SU-DHL-6 (cell line): ENCODE measurements around the gene TRMU.

Source experiments
- EZH2phosphoT487 ChIP-seq: fragments of 200-600 bp; sonication (generic), shearing (Covaris generic); conservative IDR thresholded peaks from 2 replicates; pipeline ENCODE4 v1.6.1; 2018; ENCODE audit warnings: mild to moderate bottlenecking, antibody characterized with exemption, low read length, moderate library complexity, mixed read lengths
- TF ChIP-seq, protein P1 (sequence below): fragments of 200-600 bp; sonication (generic); IDR thresholded peaks from one replicate; pipeline ENCODE4 v1.5.1; 2017; ENCODE audit warnings: antibody characterized with exemption, mild to moderate bottlenecking, low read length, moderate library complexity; ENCODE audit not compliant: insufficient read depth, poor library complexity, severe bottlenecking

DNA sequence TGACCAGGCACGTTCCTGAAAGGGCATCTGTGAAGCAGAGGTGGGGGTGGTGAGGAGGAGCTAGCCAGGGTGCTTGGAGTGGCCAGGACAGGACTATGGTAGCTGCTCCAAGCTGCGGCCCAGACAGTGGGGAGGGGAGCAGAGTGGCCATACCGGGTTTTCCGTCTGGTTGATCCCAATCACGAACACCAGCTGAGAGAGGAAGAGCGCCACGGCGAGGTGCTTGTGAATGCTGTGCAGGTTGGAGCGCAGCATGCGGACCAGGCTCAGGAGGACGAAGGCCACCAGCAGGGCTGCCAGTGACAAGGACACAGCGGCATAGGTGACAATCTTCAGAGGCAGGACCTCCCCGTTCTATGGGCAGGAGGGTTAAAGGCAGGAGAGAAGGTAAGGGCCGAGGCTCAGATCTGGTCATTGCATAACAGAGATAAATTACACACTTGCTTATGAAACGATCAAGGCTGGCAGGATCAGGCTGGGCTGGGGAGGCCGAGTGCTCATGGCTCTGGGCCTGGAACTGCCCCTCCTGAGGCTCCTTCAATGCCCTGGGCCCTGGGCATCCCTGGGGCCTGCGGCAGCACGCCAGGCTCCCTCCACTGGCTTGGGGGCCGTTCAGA is 41.5 kb downstream of the TRMU start:
- TF ChIP-seq, protein P1, sequence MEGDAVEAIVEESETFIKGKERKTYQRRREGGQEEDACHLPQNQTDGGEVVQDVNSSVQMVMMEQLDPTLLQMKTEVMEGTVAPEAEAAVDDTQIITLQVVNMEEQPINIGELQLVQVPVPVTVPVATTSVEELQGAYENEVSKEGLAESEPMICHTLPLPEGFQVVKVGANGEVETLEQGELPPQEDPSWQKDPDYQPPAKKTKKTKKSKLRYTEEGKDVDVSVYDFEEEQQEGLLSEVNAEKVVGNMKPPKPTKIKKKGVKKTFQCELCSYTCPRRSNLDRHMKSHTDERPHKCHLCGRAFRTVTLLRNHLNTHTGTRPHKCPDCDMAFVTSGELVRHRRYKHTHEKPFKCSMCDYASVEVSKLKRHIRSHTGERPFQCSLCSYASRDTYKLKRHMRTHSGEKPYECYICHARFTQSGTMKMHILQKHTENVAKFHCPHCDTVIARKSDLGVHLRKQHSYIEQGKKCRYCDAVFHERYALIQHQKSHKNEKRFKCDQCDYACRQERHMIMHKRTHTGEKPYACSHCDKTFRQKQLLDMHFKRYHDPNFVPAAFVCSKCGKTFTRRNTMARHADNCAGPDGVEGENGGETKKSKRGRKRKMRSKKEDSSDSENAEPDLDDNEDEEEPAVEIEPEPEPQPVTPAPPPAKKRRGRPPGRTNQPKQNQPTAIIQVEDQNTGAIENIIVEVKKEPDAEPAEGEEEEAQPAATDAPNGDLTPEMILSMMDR: no peak
- no peak for TF ChIP-seq EZH2phosphoT487
